Peyer's patch (tissue), 4 donors: ENCODE results near the gene PRDX6.

ENCODE experiments used
- POLR2A ChIP-seq, 2 donors: fragments of 450-650 bp; IDR thresholded peaks; one replicate each; pipeline ENCODE4 v1.5.1; 2017; ENCODE audit warnings: antibody characterized with exemption in 2 of 2, mild to moderate bottlenecking in 2 of 2, moderate library complexity in 2 of 2
- TF ChIP-seq, protein P1 (sequence below), 6 experiments: fragments of 450-650 bp in 4 of 6; fragments of 200-600 bp in 2 of 6; sonication (generic) in 1 of 6; IDR thresholded peaks; one replicate each; pipeline ENCODE4 v1.5.1; 2017 to 2019; ENCODE audit warnings: antibody characterized with exemption in 6 of 6, mild to moderate bottlenecking in 3 of 6, moderate library complexity in 1 of 6

GRCh38 chr1:173429471-173430402 lies 47.4 kb upstream of the PRDX6 start:
- TF ChIP-seq, protein P1, sequence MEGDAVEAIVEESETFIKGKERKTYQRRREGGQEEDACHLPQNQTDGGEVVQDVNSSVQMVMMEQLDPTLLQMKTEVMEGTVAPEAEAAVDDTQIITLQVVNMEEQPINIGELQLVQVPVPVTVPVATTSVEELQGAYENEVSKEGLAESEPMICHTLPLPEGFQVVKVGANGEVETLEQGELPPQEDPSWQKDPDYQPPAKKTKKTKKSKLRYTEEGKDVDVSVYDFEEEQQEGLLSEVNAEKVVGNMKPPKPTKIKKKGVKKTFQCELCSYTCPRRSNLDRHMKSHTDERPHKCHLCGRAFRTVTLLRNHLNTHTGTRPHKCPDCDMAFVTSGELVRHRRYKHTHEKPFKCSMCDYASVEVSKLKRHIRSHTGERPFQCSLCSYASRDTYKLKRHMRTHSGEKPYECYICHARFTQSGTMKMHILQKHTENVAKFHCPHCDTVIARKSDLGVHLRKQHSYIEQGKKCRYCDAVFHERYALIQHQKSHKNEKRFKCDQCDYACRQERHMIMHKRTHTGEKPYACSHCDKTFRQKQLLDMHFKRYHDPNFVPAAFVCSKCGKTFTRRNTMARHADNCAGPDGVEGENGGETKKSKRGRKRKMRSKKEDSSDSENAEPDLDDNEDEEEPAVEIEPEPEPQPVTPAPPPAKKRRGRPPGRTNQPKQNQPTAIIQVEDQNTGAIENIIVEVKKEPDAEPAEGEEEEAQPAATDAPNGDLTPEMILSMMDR (IDR thresholded peaks at IDR 0.05), result peak in 5 of 6 experiments; percentile 45 to 67 (median 59)
- no peak for TF ChIP-seq POLR2A (IDR thresholded peaks at IDR 0.05)
